ENCODE results near the gene DSTN. TPM values are rescaled to one million over a fixed set of nuclear protein-coding genes. Genes with fewer than 3 reads are reported as not detected.
"Not testable (repeated sequence)": the region's sequence is repeated elsewhere in the genome, so short reads cannot be mapped to it uniquely, and the experiment has no call there.

Gene DSTN
- total RNA-seq, 1 experiment from 2014 or later: 9.5 TPM

- H3K79me2 ChIP-seq (ENCODE audit: low read length): no peaks in the 10 kb centered on the region
- no peaks in the 10 kb centered on the region for H3K27me3 ChIP-seq (ENCODE audit: low read length)
- no peak overlapping the region for H3K9ac ChIP-seq (ENCODE audit: low read length)
- no peaks in the 10 kb centered on the region for H3K4me1 ChIP-seq (ENCODE audit: low read length)
- no peaks in the 10 kb centered on the region for H3K9me2 ChIP-seq (replicated peaks; ENCODE audit: insufficient read depth, low read length)
- H3K4me3 ChIP-seq (ENCODE audit: low read length): no peak overlapping the region
- no peak overlapping the region for H3K27ac ChIP-seq (ENCODE audit: low read length)
- DNase-seq: no peak
- H3K36me3 ChIP-seq (ENCODE audit: insufficient read depth, low read length): no peaks in the 10 kb centered on the region
- peaks cover 4% of the 10 kb centered on the region; the same call in 1 of the 2 replicates for H3K9me3 ChIP-seq (ENCODE audit: low read length)
- no peak overlapping the region for H2AFZ ChIP-seq (ENCODE audit: low read length)
- H4K20me1 ChIP-seq (ENCODE audit: insufficient read depth, low read depth, low read length): 0 out of 2 replicates have a peak, but pooled peaks cover 7% of the 10 kb centered on the region
- no peak overlapping the region for H3K4me2 ChIP-seq (ENCODE audit: low read depth, low read length, poor library complexity, severe bottlenecking)
Measured at GRCh38 chr20:17657898-17658647, 88.2 kb downstream of the DSTN start.

- no peak for DNase-seq
- no peak overlapping the region for H2AFZ ChIP-seq (ENCODE audit: low read length)
- no peaks in the 10 kb centered on the region for H3K9me2 ChIP-seq (replicated peaks; ENCODE audit: insufficient read depth, low read length)
- H3K9ac ChIP-seq (ENCODE audit: low read length): no peak overlapping the region
- H3K79me2 ChIP-seq (ENCODE audit: low read length): no peaks in the 10 kb centered on the region
- peaks cover 6% of the 10 kb centered on the region; the same call in 1 of the 2 replicates for H4K20me1 ChIP-seq (ENCODE audit: insufficient read depth, low read depth, low read length)
- H3K27me3 ChIP-seq (ENCODE audit: low read length): no peaks in the 10 kb centered on the region
- H3K36me3 ChIP-seq (ENCODE audit: insufficient read depth, low read length): no peaks in the 10 kb centered on the region
- peaks cover 4% of the 10 kb centered on the region; the same call in 1 of the 2 replicates for H3K9me3 ChIP-seq (ENCODE audit: low read length)
- no peak overlapping the region for H3K4me3 ChIP-seq (ENCODE audit: low read length)
- H3K4me1 ChIP-seq (ENCODE audit: low read length): no peaks in the 10 kb centered on the region
- no peak overlapping the region for H3K27ac ChIP-seq (ENCODE audit: low read length)
- H3K4me2 ChIP-seq (ENCODE audit: low read depth, low read length, poor library complexity, severe bottlenecking): no peak overlapping the region
Measured at GRCh38 chr20:17658648-17658993, 88.7 kb downstream of the DSTN start.

GRCh38 chr20:17659344-17659743 lies 89.5 kb downstream of the DSTN start:
- H3K4me2 ChIP-seq (ENCODE audit: low read depth, low read length, poor library complexity, severe bottlenecking); H3K27me3 ChIP-seq (ENCODE audit: low read length); H4K20me1 ChIP-seq (ENCODE audit: insufficient read depth, low read depth, low read length); H2AFZ ChIP-seq (ENCODE audit: low read length); H3K4me1 ChIP-seq (ENCODE audit: low read length); H3K4me3 ChIP-seq (ENCODE audit: low read length); H3K9me3 ChIP-seq (ENCODE audit: low read length); H3K27ac ChIP-seq (ENCODE audit: low read length); H3K79me2 ChIP-seq (ENCODE audit: low read length); H3K9ac ChIP-seq (ENCODE audit: low read length); H3K9me2 ChIP-seq (replicated peaks; ENCODE audit: insufficient read depth, low read length); DNase-seq; H3K36me3 ChIP-seq (ENCODE audit: insufficient read depth, low read length): not testable (repeated sequence)

Other genes starting within 250 kb of the DSTN start
- gene BFSP1, start 38.7 kb upstream of the DSTN start, total RNA-seq (2014; rRNA removed; shearing (Covaris generic); ENCODE audit: low replicate concordance): not detected in 2 replicates
- 3.7 and 8.2 TPM in 2 replicates for gene RRBP1, start 112.2 kb downstream of the DSTN start, total RNA-seq (2014; rRNA removed; shearing (Covaris generic); ENCODE audit: low replicate concordance)
- gene BANF2, start 129.9 kb downstream of the DSTN start, total RNA-seq (2014; rRNA removed; shearing (Covaris generic); ENCODE audit: low replicate concordance): not detected in 2 replicates

Measured in Karpas-422 (cell line).